Stimulated activated naive CD8-positive, alpha-beta T cell treated with anti-CD3 and anti-CD28 coated beads, Interleukin-15, Interleukin-2, amounts not matched to agents 100 U/mL and 50 U/mL, for 24 hours (primary cell): ENCODE data around the gene WDR53.
"Not testable (repeated sequence)": the region's sequence is repeated elsewhere in the genome, so short reads cannot be mapped to it uniquely, and the experiment has no call there.

Source experiments
- ATAC-seq: fragments of 150-1000 bp; cut with Tn5 transposase; one replicate; pipeline ENCODE4 v1.10.0; 2021
- DNase-seq: peaks from one replicate; pipeline ENCODE4 v3.0.0; 2021

The WDR53 gene

GRCh38 chr3:196558476-196558875 lies 9.9 kb downstream of the WDR53 start:
- DNase-seq (no peak), ATAC-seq (no peak)

- ATAC-seq (no peak), DNase-seq (no peak)
Measured at GRCh38 chr3:196557236-196557635, 11.1 kb downstream of the WDR53 start.

DNA sequence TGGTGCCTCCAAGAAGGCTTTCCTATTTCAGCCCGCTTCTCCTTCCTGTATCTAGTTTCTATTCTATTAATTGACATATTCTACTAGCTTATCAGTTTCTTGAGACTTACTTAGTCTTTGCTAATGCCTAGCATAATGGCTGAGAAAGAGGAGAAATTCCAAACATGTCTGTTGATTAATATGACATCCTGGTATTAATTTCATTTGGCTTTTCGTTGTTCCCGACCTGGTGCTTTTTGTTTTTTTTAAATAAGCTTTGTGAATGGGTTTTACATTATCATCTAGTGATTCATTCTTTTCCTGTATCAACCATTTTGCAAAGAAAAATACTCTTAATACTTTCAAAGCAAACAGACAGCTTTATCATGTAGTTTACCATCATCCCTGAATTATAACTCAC lies 13.1 kb downstream of the WDR53 start:
- no peak for DNase-seq
- ATAC-seq: no peak

- no peak for ATAC-seq
Measured at GRCh38 chr3:196554205-196554604, 14.1 kb downstream of the WDR53 start.

DNA sequence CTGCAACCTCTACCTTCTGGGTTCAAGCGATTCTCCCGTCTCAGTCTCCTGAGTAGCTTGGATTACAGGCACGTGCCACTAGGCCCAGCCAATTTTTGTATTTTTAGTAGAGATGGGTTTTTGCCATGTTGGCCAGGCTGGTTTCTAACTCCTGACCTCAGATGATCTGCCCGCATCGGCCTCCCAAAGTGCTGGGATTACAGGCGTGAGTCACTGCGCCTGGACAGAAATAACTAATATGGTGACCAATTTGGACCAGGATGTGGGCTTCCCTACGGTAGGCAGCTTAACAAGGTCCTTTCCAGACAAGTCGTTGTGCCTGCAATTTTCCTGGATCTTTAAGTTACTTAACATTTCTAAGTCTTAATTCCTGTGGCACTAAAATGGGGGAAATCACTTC lies 14.8 kb downstream of the WDR53 start:
- no peak for ATAC-seq
- no peak for DNase-seq

More at GRCh38 chr3:196554205-196554604, 14.1 kb downstream of the WDR53 start:
- no peak for DNase-seq

- DNase-seq: no peak
- ATAC-seq: no peak
Measured at GRCh38 chr3:196552253-196552652, 16.1 kb downstream of the WDR53 start.

DNA sequence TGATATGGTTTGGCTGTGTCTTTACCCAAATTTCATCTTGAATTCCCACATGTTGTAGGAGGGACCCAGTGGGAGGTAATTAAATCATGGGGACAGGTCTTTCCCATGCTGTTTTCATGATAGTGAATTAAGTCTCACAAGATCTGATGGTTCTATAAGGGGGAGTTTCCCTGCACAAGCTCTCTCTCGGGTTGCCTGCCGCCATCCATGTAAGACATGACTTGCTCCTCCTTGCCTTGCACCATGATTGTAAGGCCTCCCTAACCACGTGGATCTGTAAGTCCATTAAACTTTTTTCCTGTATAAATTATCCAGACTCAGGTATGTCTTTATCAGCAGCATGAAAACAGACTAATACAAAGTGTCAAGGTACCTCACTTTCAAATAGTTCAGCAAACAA lies 18.2 kb downstream of the WDR53 start:
- ATAC-seq: not testable (repeated sequence)

GRCh38 chr3:196549312-196549711 lies 19.0 kb downstream of the WDR53 start:
- ATAC-seq, DNase-seq: not testable (repeated sequence)

More for the DNA sequence above, 18.2 kb downstream of the WDR53 start:
- DNase-seq: not testable (repeated sequence)

DNA sequence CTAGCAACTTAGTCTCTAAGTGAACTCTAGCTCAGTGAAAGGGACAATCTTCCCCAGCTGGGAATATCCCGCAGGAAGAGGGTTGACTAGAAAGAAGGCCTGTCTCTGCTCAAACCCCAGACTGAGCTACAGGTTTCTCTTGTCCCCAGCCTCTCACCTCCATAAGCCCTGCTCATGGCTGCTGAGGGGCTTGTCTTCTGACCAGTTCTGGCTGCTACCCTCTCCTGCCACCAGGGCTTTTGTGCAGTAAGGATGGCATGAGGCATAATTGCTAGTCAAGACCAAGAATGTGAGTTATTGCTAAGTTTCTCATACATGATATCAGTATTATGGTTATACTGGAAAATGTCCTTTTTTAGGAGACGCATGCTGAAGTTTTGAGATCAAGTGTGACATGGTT lies 21.3 kb downstream of the WDR53 start:
- no peak for ATAC-seq

DNA sequence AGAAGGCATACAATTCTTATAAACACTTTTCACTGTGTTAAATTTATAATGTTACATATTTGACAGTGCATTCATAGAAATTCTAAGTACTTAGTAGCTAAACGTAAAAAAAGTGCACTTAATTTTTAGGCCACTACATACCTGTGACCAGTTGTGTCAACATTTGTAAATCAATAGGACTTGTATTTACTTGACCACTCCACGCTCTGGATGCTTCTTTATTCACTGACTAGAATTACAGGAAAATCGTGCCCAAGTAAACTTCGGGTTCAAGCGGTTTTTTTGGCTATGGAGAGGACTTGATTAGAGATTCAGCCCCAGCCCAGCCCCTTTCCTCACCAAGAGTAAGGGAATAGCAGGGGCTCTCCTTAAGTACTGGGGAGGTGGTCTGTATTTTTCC lies 21.8 kb downstream of the WDR53 start:
- DNase-seq (no peak), ATAC-seq (no peak)

More for the DNA sequence above, 21.3 kb downstream of the WDR53 start:
- DNase-seq: no peak

DNA sequence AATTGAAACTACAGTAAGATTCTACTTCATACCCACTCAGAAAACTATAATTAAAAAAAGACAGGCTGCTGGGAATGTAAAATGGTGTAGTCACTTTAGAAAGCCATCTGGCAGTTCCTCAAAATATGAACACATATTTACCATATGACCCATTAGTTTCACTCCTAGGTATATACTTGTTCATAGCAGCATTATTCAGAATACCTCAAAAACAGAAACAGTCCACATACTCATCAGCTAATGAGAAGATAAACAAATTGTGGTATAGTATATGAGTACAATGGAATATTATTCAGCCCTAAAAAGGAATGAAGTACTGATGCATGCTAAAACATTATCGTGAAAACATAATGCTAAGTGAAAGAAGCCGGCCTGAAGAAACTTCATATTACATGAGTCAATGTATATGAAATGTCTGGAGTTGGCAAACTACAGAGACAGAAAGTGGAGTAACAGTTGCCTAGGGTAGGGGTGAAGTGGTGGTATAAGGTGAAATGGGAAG lies 23.8 kb downstream of the WDR53 start:
- no peak for DNase-seq
- no peak for ATAC-seq

DNA sequence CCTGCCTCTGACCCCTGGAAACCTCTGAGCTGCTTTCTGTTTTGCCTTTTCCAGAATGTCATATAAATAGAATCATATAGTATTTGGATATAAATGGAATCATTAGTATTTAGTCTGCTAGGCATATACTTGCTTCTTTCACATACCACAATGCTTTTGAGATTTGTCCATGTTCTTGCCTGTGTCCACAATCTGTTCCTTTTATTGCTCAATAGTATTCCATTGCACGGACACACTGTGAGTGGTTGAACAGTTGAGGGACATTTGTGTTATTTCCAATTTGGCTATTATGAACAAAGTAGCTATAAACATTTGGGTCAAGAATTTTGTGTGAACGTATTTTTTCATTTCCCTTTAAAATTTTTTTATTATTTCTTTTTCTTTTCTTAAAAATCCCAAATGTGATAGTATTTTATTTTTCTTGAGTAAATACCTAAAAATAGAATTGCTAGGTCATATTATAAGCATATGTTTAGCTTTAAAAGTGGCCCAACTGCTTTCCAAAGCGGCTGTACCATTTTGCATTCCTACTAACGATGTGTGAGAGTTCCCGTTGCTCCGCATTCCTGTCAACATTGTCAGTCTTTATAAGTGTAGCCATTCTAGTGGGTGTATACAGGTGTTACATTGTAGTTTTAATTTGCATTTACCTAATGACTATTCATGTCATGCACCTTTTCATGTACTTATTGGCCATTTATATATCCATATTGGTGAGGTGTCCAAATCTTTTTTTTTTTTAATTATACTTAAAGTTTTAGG lies 26.5 kb downstream of the WDR53 start:
- ATAC-seq (no peak), DNase-seq (no peak)

- peak; percentile 73 for DNase-seq
- no peak for ATAC-seq
Measured at GRCh38 chr3:196537319-196537984, 30.9 kb downstream of the WDR53 start.

DNA sequence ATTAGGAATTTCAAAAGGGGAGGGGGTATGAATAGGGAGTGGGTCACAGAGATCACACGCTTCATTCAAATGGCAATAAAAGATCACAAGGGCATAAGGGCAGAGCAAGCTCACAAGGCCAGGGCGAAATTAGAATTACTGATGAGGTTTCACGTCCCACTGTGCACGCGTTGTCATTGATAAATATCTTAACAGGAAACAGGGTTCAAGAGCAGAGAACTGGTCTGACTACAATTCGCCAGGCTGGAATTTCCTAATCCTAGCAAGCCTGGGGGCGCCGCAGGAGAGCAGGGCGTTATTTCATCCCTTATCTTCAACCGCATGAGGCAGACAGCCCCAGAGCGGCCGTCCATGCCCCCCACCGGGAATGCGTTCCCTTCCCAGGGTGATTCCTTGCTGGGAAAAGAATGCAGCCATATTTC lies 35.1 kb downstream of the WDR53 start:
- ATAC-seq (no peak), DNase-seq (no peak)

DNA sequence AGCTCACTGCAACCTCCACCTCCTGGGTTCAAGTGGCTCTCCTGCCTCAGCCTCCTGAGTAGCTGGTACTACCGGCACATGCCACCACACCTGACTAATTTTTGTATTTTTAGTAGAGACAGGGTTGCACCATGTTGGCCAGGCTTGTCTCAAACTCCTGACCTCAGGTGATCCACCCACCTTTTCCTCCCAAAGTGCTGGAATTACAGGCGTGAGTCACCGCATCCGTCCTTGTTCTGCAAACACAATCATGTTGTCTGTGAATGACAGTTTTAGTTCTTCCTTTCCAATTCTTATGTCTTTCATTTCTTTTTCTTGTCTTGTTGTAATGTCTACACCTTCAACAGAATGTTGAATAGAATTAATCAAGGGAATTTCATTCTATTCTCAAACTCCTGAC lies 36.9 kb downstream of the WDR53 start:
- no peak for DNase-seq
- ATAC-seq: no peak

GRCh38 chr3:196528639-196529233 lies 39.6 kb downstream of the WDR53 start:
- ATAC-seq (peak; percentile 99), DNase-seq (peak; percentile 94)

GRCh38 chr3:196525141-196525540 lies 43.2 kb downstream of the WDR53 start:
- DNase-seq (no peak), ATAC-seq (no peak)

- DNase-seq (no peak), ATAC-seq (no peak)
Measured at GRCh38 chr3:196524527-196524926, 43.8 kb downstream of the WDR53 start.

DNA sequence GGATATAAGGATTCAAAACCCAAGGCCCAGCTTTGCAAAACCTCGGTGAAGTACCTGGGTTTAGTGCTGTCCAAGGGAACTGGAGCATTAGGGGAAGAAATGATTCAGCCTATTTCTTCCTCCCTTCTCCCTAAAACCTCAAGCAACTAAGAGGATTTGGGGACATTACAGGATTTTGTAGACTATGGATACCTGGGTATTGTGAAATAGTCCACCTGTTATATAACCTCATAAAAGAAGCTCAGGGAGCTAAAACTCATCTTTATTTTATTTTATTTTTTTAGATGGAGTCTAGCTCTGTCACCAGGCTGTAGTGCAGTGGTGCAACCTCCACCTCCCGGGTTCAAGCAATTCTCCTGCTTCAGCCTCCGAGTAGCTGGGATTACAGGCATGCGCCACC lies 44.5 kb downstream of the WDR53 start:
- ATAC-seq (no peak), DNase-seq (no peak)

DNA sequence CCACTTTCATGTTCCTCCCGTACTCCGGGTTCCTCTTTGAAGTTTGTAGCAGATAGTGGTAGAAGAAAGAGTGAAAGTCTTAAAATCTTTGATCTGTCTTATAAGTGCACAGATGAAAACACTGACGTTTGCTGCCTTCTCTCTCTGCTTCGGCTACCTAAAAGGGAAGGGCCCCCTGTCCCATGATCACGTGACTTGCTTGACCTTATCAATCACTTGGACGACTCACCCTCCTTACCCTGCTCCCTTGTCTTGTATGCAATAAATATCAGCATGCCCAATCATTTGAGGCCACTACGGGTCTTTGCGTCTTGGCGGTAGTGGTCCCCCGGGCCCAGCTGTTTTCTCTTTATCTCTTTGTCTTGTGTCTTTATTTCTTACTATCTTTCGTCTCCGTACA lies 47.1 kb downstream of the WDR53 start:
- not testable (repeated sequence) for DNase-seq, ATAC-seq

DNA sequence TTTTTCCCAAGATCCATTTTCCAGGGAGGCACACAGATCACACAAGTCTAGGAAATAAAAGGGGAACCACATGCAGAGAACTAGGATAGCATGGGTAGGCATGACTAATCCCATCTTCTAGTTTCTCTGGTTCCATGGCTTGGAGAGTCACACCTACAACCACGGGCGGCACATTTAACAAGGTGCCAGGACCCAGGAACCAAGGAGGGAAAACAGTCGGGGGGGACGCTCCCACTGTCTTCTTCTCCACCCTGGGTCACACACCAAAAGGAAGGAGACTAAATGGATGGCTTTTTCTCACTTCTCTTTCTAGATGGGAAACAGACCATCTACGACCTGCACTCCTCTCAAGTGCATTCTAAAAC lies 48.7 kb downstream of the WDR53 start:
- DNase-seq (peak; percentile 67), ATAC-seq (no peak)

- ATAC-seq (no peak), DNase-seq (peak; percentile 71)
Measured at GRCh38 chr3:196518966-196519717, 49.2 kb downstream of the WDR53 start.
